Stimulated activated CD8-positive, alpha-beta memory T cell treated with anti-CD3 and anti-CD28 coated beads, Interleukin-7, amount 100 ng/mL, for 48 hours (primary cell): ENCODE measurements around the gene HOXD1.

Experiments used
- DNase-seq, 2 donors: peaks; one replicate each; pipeline ENCODE4 v3.0.0-alpha.2; 2020; ENCODE audit warnings: low read depth in 1 of 2; ENCODE audit errors: extremely low read depth in 1 of 2

HOXD1 gene

GRCh38 chr2:176164611-176165369 is 23.7 kb upstream of the HOXD1 start:
- no peak for DNase-seq

GRCh38 chr2:176165370-176166050 is 23.0 kb upstream of the HOXD1 start:
- DNase-seq = no peak

GRCh38 chr2:176166272-176166671 is 22.2 kb upstream of the HOXD1 start:
- DNase-seq = no peak

- no peak for DNase-seq
Observed at GRCh38 chr2:176167398-176167797, 21.1 kb upstream of the HOXD1 start.

- DNase-seq = no peak
Observed at GRCh38 chr2:176169181-176169580, 19.3 kb upstream of the HOXD1 start.

- DNase-seq = no peak
Observed at GRCh38 chr2:176169711-176170110, 18.8 kb upstream of the HOXD1 start.

- no peak for DNase-seq
Observed at GRCh38 chr2:176170602-176171305, 17.7 kb upstream of the HOXD1 start.

- DNase-seq = no peak
Observed at GRCh38 chr2:176171351-176172006, 17.0 kb upstream of the HOXD1 start.

- DNase-seq = no peak
Observed at GRCh38 chr2:176172007-176172894, 16.2 kb upstream of the HOXD1 start.

- DNase-seq = no peak
Observed at GRCh38 chr2:176172895-176173566, 15.4 kb upstream of the HOXD1 start.

GRCh38 chr2:176173567-176174381 is 14.7 kb upstream of the HOXD1 start:
- DNase-seq = no peak

GRCh38 chr2:176174382-176174823 is 14.1 kb upstream of the HOXD1 start:
- no peak for DNase-seq

GRCh38 chr2:176174824-176175708 is 13.4 kb upstream of the HOXD1 start:
- DNase-seq = peak in 1 of 2 donors; percentile 15

GRCh38 chr2:176175709-176176607 is 12.5 kb upstream of the HOXD1 start:
- DNase-seq = no peak

GRCh38 chr2:176177580-176178037 is 10.9 kb upstream of the HOXD1 start:
- no peak for DNase-seq

GRCh38 chr2:176178038-176178756 is 10.3 kb upstream of the HOXD1 start:
- no peak for DNase-seq
